NB4 (cell line): ENCODE results near the gene NCAPG.

Source experiments
- POLR2A ChIP-seq: IDR thresholded peaks from 2 replicates; pipeline ENCODE4 v1.6.1; 2011; ENCODE audit warnings: mild to moderate bottlenecking; ENCODE audit not compliant: insufficient read length; ENCODE audit errors: extremely low read depth
- TF ChIP-seq, protein P1 (sequence below): IDR thresholded peaks from one replicate; pipeline ENCODE4 v1.5.1; 2012; ENCODE audit warnings: low read depth, low read length

GRCh38 chr4:17773135-17773698 is 37.6 kb upstream of the NCAPG start:
- TF ChIP-seq POLR2A = no peak
- TF ChIP-seq, protein P1, sequence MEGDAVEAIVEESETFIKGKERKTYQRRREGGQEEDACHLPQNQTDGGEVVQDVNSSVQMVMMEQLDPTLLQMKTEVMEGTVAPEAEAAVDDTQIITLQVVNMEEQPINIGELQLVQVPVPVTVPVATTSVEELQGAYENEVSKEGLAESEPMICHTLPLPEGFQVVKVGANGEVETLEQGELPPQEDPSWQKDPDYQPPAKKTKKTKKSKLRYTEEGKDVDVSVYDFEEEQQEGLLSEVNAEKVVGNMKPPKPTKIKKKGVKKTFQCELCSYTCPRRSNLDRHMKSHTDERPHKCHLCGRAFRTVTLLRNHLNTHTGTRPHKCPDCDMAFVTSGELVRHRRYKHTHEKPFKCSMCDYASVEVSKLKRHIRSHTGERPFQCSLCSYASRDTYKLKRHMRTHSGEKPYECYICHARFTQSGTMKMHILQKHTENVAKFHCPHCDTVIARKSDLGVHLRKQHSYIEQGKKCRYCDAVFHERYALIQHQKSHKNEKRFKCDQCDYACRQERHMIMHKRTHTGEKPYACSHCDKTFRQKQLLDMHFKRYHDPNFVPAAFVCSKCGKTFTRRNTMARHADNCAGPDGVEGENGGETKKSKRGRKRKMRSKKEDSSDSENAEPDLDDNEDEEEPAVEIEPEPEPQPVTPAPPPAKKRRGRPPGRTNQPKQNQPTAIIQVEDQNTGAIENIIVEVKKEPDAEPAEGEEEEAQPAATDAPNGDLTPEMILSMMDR = no peak
